H1 (cell line): ENCODE results near the gene ZNF516. TPM values are rescaled to one million over a fixed set of nuclear protein-coding genes. Genes with fewer than 3 reads are reported as not detected.

Experiments used
- CEBPB ChIP-seq: IDR thresholded peaks from 2 replicates; pipeline ENCODE4 v1.6.1; 2012; ENCODE audit warnings: low read depth, low read length
- CHD7 ChIP-seq: fragments of 300-600 bp; sonication (generic); IDR thresholded peaks from 2 replicates; pipeline ENCODE4 v1.7.1; 2012; ENCODE audit warnings: low read length, moderate library complexity, mild to moderate bottlenecking, inconsistent platforms; ENCODE audit not compliant: insufficient replicate concordance
- CREB1 ChIP-seq: IDR thresholded peaks from 2 replicates; pipeline ENCODE4 v1.6.1; 2012; ENCODE audit warnings: inconsistent platforms
- EZH2 ChIP-seq: fragments of 200-600 bp; sonication (generic); IDR thresholded peaks from 2 replicates; pipeline ENCODE4 v1.7.1; 2012; ENCODE audit warnings: low read depth, mild to moderate bottlenecking, moderate library complexity, low read length, inconsistent platforms; ENCODE audit not compliant: severe bottlenecking
- GABPA ChIP-seq: IDR thresholded peaks from 2 replicates; pipeline ENCODE4 v1.6.1; 2011; ENCODE audit warnings: mild to moderate bottlenecking, low read length, moderate library complexity, borderline replicate concordance; ENCODE audit not compliant: insufficient read depth
- GTF2F1 ChIP-seq: IDR thresholded peaks from 2 replicates; pipeline ENCODE4 v1.6.1; 2012; ENCODE audit warnings: low read depth, low read length, improper control_type of control experiment, borderline replicate concordance
- KDM5A ChIP-seq: fragments of 200-600 bp; IDR thresholded peaks from 2 replicates; pipeline ENCODE4 v1.7.1; 2012; ENCODE audit warnings: mild to moderate bottlenecking, low read length, inconsistent platforms, mixed read lengths
- POLR2AphosphoS5 ChIP-seq: IDR thresholded peaks from 2 replicates; pipeline ENCODE4 v1.6.1; 2011; ENCODE audit warnings: low read depth, low read length
- RBBP5 ChIP-seq: IDR thresholded peaks from 2 replicates; pipeline ENCODE4 v1.7.1; 2012; ENCODE audit warnings: low read depth, mild to moderate bottlenecking, inconsistent platforms, low read length, moderate library complexity, borderline replicate concordance
- TCF12 ChIP-seq: IDR thresholded peaks from 2 replicates; pipeline ENCODE4 v1.6.1; 2011; ENCODE audit warnings: low read depth, mild to moderate bottlenecking, low read length
- YY1 ChIP-seq: IDR thresholded peaks from 2 replicates; pipeline ENCODE4 v1.6.1; 2011; ENCODE audit warnings: low read depth, mild to moderate bottlenecking, low read length
- polyA plus RNA-seq, 7 experiments: library from polyadenylated mRNA; depleted of rRNA in 3 of 7; stranded (reverse) in 5 of 7; unstranded in 2 of 7; fragments of >200 nt in 5 of 7; fragments of 200-250 nt in 2 of 7; gene quantifications; 1 replicate in 5 of 7; 2 replicates in 1 of 7; 4 replicates in 1 of 7; pipeline versions ENCODE4 v1.2.1 to v1.2.3, GENCODE V29; 2011 to 2013; ENCODE audit warnings: missing spikeins in 2 of 7, mixed read lengths in 2 of 7
- total RNA-seq: library from RNA; stranded (reverse); fragmentation: NEBNext Ultra II Directional; extraction: Animal tissue kit (Norgen Biotek cat#: 25700); gene quantifications from 2 replicates; pipeline ENCODE4 v1.2.1, GENCODE V29; 2021

Gene ZNF516
- total and polyA plus RNA-seq, 2 of the 8 experiments (the other 6 are each of a cell fraction or from before 2014, with no cell fraction given), result 7.3 to 17.0 TPM

DNA sequence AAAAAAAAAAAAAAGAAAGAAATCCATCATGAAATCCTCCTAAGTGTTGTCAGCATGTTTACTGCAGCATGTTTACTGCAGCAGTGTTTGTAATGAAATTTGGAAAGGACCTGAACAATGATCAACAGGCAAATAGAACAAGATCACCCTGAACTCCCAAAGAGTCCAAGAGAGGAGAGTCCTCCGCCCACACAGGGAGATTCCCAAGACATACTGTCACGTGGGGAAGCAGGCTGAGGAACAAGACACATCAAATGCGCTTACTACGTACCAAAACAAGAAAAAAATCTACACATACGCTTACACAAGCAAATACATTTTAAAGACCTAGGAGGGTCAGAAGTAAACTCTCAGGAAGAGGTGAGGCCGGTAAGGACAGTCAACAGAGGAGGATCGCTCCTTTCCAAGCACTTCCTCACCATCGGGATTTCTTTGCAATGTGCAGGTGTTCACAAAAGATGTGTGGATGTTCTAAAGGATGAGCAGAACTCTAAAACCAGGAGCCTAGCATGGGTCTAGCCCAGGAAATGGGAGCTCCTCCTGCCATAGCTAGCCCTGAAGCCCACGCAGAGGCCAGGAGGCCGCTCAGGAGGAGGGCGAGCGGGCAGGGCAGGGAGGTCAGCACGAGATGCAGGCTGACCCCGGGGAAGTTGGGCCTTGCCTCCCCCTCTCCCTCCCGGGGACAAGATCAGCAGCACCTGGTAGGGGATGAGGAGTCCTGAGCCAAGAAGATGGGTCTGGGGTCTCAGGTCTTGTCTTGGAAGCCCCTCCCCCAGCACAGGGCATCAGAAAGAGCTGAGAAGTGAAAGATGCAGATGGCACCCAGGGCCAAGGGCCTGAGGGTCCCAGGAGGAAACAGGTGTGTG, 66.4 kb downstream of the ZNF516 start (continued):
- TF ChIP-seq CHD7, result no peak
- TF ChIP-seq RBBP5, result no peak
- TF ChIP-seq KDM5A, result no peak
- no peak for TF ChIP-seq CEBPB
- TF ChIP-seq YY1, result no peak
- no peak for TF ChIP-seq EZH2
- TF ChIP-seq CREB1, result no peak
- TF ChIP-seq GTF2F1, result no peak
- TF ChIP-seq GABPA, result no peak
- no peak for TF ChIP-seq TCF12
- no peak for TF ChIP-seq POLR2AphosphoS5
